Thyroid gland (tissue), 4 donors: ENCODE measurements around the gene PLAC9.

ENCODE experiments used
- CTCF ChIP-seq, 6 experiments: fragments of 200-600 bp in 3 of 6; fragments of 450-650 bp in 3 of 6; sonication (generic) in 3 of 6; IDR thresholded peaks; one replicate each; pipeline ENCODE4 v1.5.1; 2016 to 2019; ENCODE audit warnings: antibody characterized with exemption in 6 of 6, mild to moderate bottlenecking in 2 of 6, inconsistent platforms in 1 of 6, moderate library complexity in 1 of 6
- POLR2A ChIP-seq, 2 donors: fragments of 450-650 bp; IDR thresholded peaks; one replicate each; pipeline ENCODE4 v1.6.1; 2017; ENCODE audit warnings: antibody characterized with exemption in 2 of 2, mild to moderate bottlenecking in 2 of 2, moderate library complexity in 1 of 2

DNA sequence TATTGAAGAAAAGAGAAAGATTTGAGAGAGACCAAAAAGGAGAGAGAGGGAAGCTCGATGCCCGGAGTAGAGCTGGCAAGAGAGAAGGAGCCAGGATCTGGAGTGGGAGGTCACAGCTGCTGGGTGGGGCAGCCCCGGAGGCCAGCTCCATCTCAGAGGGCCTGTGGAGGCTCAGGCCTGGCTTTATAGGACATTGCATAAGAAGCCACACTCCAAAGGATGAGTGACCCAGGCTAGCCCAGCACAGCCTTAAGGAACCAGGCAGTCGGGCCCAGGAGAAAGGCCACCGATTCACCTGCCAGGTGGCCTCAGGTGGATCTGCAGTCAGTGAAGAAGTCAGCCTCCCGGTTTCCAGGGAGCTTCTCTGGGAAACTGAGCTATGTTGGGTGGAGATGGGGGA is 676 bp downstream of the PLAC9 start:
- TF ChIP-seq CTCF (IDR thresholded peaks at IDR 0.05) (no peak), POLR2A (IDR thresholded peaks at IDR 0.05) (no peak)
